Astrocyte of the cerebellum (primary cell): ENCODE results near the gene FXYD3.

Experiments used
- DNase-seq: peaks from one replicate; pipeline ENCODE4 v3.0.0-alpha.2; 2011; ENCODE audit warnings: low read depth
- H3K4me3 ChIP-seq: 2 replicates; pipeline ENCODE4 v1.5.1; 2011; ENCODE audit warnings: mild to moderate bottlenecking, low read depth, low read length, moderate library complexity
- in situ Hi-C: cut with HindIII; loops from 2 replicates; pipeline ENCODE4 v1.10.0; 2017; ENCODE audit warnings: low sequenced_read_pairs
- TF ChIP-seq, protein P1 (sequence below): IDR thresholded peaks from 2 replicates; pipeline ENCODE4 v1.5.1; 2012; ENCODE audit warnings: low read length, low read depth, moderate library complexity, mild to moderate bottlenecking; ENCODE audit errors: missing control alignments

Gene FXYD3

DNA sequence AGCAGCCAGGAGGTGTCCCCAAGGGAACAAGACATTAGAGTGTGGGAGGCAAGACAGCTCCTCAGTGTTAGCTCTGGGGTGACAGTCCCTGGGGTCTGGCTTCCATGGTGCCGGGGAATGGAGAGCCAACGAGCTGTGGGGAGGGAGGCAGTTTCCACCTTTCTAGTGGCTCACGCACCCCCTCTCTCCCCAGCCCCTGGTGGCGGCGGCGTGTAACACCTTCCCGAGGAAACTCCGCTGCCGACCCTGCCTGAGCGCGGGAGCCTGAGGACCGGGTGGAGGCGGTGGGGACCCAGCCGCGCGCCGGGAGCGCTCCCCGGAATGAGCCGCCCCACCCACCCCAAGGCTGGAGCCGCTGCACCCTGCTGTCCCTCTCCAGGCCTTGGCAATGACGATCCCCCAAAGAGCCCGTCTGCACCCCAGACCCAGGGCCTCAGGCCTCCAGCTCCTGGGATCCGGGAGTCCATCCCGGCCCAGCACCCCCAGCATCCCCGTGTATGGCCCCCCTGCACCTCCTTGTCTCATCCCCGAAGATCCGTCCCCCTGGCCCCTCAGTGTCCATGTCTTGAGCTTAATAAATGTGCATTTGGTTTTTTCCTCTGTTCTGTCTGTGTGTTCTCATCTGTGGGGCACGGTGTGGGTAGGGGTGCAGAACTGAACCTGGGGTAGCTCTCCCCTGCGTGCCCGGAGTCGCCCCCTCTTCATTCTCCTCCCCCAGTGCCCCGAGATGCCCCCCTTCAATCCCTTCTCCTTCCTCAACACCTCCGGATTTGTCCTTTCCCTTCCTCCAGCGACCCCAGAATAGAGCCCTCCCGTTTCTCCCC, 38.3 kb downstream of the FXYD3 start:
- TF ChIP-seq, protein P1, sequence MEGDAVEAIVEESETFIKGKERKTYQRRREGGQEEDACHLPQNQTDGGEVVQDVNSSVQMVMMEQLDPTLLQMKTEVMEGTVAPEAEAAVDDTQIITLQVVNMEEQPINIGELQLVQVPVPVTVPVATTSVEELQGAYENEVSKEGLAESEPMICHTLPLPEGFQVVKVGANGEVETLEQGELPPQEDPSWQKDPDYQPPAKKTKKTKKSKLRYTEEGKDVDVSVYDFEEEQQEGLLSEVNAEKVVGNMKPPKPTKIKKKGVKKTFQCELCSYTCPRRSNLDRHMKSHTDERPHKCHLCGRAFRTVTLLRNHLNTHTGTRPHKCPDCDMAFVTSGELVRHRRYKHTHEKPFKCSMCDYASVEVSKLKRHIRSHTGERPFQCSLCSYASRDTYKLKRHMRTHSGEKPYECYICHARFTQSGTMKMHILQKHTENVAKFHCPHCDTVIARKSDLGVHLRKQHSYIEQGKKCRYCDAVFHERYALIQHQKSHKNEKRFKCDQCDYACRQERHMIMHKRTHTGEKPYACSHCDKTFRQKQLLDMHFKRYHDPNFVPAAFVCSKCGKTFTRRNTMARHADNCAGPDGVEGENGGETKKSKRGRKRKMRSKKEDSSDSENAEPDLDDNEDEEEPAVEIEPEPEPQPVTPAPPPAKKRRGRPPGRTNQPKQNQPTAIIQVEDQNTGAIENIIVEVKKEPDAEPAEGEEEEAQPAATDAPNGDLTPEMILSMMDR, result peak; percentile 71
- peak overlapping the region; percentile 73 for H3K4me3 ChIP-seq
- no peak for DNase-seq
- in situ Hi-C loops, result no loop called here

DNA sequence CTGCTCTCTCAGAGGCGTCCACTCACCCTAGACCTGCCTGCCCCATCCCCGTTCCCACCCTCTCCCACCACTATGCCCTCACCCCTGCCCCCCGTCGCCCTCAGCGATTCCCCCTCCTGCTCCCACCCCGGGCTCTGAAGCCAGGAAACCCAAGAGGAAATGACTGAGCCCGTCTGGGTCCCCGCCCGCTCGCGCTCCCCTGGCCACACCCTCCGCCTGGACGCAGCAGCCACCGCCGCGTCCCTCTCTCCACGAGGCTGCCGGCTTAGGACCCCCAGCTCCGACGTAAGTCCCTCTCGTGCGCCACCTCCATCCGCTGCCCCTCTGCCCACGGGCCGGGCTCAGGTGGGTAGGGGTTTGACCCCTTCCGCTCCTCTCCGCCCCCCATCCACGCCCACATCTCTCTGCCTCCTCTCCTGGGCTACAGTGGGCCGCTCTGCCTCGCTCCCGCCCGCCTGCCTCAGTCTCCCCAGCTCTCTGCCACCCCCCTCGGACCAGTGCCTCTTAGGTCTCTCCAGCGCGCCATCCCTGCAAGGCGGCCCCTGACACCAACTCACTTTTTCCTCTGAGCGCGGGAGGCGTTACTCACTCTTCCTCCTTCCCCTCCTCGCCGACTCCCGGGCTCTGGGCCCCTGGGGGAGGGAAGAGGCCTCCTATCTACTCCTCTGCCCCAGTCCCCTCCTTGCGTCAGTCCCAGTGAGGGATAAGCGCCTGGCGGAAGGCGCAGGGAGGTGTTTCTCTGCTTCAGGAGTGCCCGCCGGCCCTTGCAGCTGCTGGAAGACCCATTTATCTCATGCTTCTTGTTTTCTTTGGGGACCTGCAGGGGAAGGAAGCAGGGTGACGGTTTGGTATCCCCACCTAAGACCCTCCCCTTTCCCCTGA, 39.1 kb downstream of the FXYD3 start, which contains the start of gene FXYD5:
TSS of gene FXYD5 (plus strand) at position 211 of the 882 bp plus-strand sequence. CDS start 816 bp downstream, outside the sequence.
- in situ Hi-C loops, result no loop called here
- peak within 1 kb of the TSS; percentile 73 for H3K4me3 ChIP-seq
- DNase-seq, result no peak
- TF ChIP-seq, protein P1, result peak; percentile 4

DNA sequence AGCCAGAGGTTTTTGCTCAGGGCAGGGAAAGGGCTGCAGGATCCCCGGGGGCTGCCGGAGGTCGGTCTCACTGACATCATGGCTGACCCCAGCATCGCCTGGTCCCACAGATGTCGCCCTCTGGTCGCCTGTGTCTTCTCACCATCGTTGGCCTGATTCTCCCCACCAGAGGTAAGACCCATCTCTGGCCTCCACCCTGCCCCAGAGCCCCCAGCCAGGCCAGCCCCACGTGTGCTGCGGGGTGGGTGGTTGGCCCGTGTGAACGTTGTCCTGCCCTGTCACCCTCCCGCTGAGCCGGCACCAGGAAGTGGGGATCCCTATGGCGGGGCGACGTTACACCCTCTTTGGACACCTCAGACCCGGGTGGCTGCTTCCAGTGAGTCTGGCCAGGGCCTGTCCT, 39.8 kb downstream of the FXYD3 start:
- TF ChIP-seq, protein P1, result no peak
- DNase-seq, result no peak
- in situ Hi-C loops, result no loop called here
- H3K4me3 ChIP-seq, result peak overlapping the region; percentile 73

DNA sequence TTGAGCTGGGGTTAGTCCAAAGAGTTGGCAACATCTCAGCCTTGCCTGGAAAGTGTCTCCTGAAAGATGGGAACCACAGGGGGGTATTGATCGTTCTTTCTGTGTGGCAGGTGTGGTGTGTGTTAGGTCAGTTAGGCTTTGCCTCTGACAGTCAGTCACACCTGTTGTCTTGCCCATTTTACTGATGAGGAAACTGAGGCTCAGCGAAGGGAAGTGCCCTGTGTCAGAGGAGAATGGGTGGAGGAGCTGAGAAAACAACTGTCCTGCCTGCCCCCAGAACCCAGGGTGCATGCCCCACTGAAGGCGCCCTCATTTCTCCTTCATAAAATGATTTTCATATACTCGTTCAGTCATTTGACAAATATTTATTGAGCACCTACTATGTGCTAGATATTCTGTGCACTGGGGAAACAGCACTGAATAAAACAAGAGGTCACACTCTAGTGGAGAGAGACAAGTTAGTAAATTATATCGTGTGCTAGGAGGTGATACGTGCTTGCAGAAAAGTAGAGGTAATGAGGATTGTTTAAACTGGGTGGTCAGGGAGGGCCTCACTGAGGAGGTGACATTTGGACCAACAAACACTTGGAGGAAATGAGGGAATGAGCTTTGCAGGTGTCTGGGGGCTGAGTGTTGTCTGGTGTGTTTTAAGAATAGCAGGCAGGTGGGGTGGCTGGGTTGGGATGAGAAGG, 40.5 kb downstream of the FXYD3 start:
- H3K4me3 ChIP-seq, result no peak overlapping the region
- no peak for DNase-seq
- in situ Hi-C loops, result no loop called here
- TF ChIP-seq, protein P1, result no peak

DNA sequence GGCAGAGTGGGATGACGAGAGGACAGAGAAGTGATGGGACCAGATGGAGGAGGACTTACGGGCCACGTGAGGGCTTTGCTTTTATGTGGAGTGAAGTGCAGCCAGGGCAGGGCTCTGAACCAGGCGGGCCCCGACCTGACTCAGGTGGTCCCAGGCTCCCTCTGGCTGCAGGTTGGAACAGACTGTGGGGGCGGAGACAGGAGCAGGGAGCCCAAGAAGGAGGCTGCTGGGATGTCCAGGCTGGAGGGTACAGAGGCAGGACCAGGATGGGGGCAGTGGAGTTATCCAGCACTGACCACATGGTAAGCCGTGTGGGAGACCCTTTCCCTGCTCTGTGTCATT, 41.0 kb downstream of the FXYD3 start:
- in situ Hi-C loops, result no loop called here
- no peak for DNase-seq
- no peak overlapping the region for H3K4me3 ChIP-seq
- TF ChIP-seq, protein P1, result no peak

DNA sequence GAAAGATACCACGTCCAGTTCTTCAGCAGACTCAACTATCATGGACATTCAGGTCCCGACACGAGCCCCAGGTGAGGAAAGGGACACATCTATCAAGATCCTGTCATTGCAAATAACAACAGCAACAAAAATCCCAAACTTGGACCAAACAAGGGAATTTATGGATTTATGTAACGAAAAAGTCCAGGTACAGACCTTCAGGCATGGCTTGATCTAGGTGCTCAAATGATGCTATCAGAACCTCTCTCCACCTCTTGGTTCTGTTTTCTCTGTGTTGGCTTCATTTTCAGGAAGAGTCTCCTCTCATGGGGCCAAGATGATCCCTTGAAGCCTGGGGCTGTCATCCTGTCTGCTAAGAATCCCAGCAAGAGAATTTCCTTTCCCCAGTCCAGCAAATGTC, 41.8 kb downstream of the FXYD3 start:
- H3K4me3 ChIP-seq, result no peak overlapping the region
- in situ Hi-C loops, result no loop called here
- TF ChIP-seq, protein P1, result no peak
- no peak for DNase-seq
